ENCODE results near the gene DLGAP1.

- TF ChIP-seq FOXM1 (IDR thresholded peaks at IDR 0.05; ENCODE audit: borderline replicate concordance) (no peak), ELF4 (IDR thresholded peaks at IDR 0.05) (no peak), NFRKB (IDR thresholded peaks at IDR 0.05) (no peak)
Observed at GRCh38 chr18:3823073-3823472, 632.0 kb downstream of the DLGAP1 start.
